GM12878 (cell line): ENCODE results near the gene MGP. TPM values are rescaled to one million over a fixed set of nuclear protein-coding genes. Genes with fewer than 3 reads are reported as not detected.
A peak's percentile ranks its signal among the peaks of the same experiment; 100 is the strongest.

Experiments
- ATAC-seq: fragments of 200-7000 bp; cut with Tn5 transposase; 3 replicates; pipeline ENCODE4 v1.9.1; 2020; ENCODE audit warnings: mild to moderate bottlenecking, moderate library complexity
- BruUV-seq: library from RNA; stranded (reverse); fragments of 400-500 nt; replicated peaks from 2 replicates; lab custom pipeline; 2021; lab: Mats Ljungman, UMichigan
- CTCF ChIA-PET: fragments of 300-600 bp; sonication (Branson Sonifier 250); formaldehyde crosslinking; extraction: SDS; loops from one replicate; lab custom pipeline; 2021; ENCODE audit warnings: inconsistent platforms; lab: Yijun Ruan, JAX
- POLR2A ChIA-PET: fragments of 350-600 bp; formaldehyde crosslinking; extraction: SDS; loops from one replicate; lab custom pipeline; 2021; ENCODE audit warnings: inconsistent platforms; lab: Charles Lee
- RAD21 ChIA-PET: fragments of 300-600 bp; sonication (Branson Sonifier 250); formaldehyde crosslinking; loops from one replicate; lab custom pipeline; 2023; ENCODE audit warnings: antibody characterized with exemption; ENCODE audit not compliant: unreplicated experiment; lab: Charles Lee
- SMC1A ChIA-PET: fragments of 300-600 bp; sonication (Branson Sonifier 250); formaldehyde crosslinking; loops from one replicate; lab custom pipeline; 2023; ENCODE audit not compliant: unreplicated experiment, uncharacterized antibody; lab: Charles Lee
- DNase-seq: peaks from one replicate; pipeline ENCODE4 v3.0.0-alpha.2; 2011; ENCODE audit warnings: low read depth, low spot score
- FAIRE-seq: peaks from 3 replicates; lab custom pipeline; 2011; peaks lifted over from hg19 to GRCh38; lab: Jason Lieb, UNC
- H2AFZ ChIP-seq: 2 replicates; pipeline ENCODE4 v1.6.0; 2011; ENCODE audit warnings: low read depth, low read length, control low read depth; ENCODE audit not compliant: control insufficient read depth
- H3K27ac ChIP-seq: 2 replicates; pipeline ENCODE4 v1.5.1; 2011; ENCODE audit warnings: control low read depth; ENCODE audit not compliant: control insufficient read depth, insufficient read depth
- H3K27me3 ChIP-seq, 2 experiments: replicated peaks in 1 of 2; 2 replicates each; pipeline versions ENCODE4 v1.6.0 to v1.6.1; 2011; ENCODE audit warnings: low read length in 1 of 2; ENCODE audit not compliant: control insufficient read depth in 2 of 2, insufficient read depth in 2 of 2
- H3K36me3 ChIP-seq, 2 experiments: 2 replicates each; pipeline ENCODE4 v1.5.1; 2011; ENCODE audit warnings: low read length in 1 of 2; ENCODE audit not compliant: control insufficient read depth in 2 of 2, insufficient read depth in 2 of 2
- H3K4me1 ChIP-seq: 2 replicates; pipeline ENCODE4 v1.6.1; 2011; ENCODE audit warnings: mild to moderate bottlenecking, low read length, moderate library complexity, mixed read lengths; ENCODE audit not compliant: control insufficient read depth, insufficient read depth
- H3K4me2 ChIP-seq: 2 replicates; pipeline ENCODE4 v1.6.0; 2011; ENCODE audit warnings: control low read depth; ENCODE audit not compliant: control insufficient read depth, insufficient read depth
- H3K4me3 ChIP-seq: fragments of 200-600 bp; sonication (generic); 2 replicates; pipeline ENCODE4 v1.5.1; 2016
- H3K79me2 ChIP-seq: 2 replicates; pipeline ENCODE4 v1.6.0; 2011; ENCODE audit warnings: low read length; ENCODE audit not compliant: control insufficient read depth, insufficient read depth
- H3K9ac ChIP-seq: 2 replicates; pipeline ENCODE4 v1.8.0; 2011; ENCODE audit warnings: low read length, control low read depth, mixed read lengths; ENCODE audit not compliant: control insufficient read depth, insufficient read depth
- H3K9me3 ChIP-seq: replicated peaks from 3 replicates; pipeline ENCODE4 v1.5.1; 2011; ENCODE audit warnings: mild to moderate bottlenecking, low read length; ENCODE audit not compliant: control insufficient read depth, insufficient read depth
- H4K20me1 ChIP-seq: 2 replicates; pipeline ENCODE4 v1.6.0; 2011; ENCODE audit not compliant: control insufficient read depth, insufficient read depth
- SREBF1 ChIP-seq: IDR thresholded peaks from 2 replicates; pipeline ENCODE4 v1.6.1; 2012; ENCODE audit warnings: mild to moderate bottlenecking, low read length
- SRF ChIP-seq, 2 experiments: IDR thresholded peaks; 2 replicates each; pipeline ENCODE4 v1.6.1; 2011; ENCODE audit warnings: low read depth in 2 of 2, low read length in 2 of 2, mild to moderate bottlenecking in 1 of 2, moderate library complexity in 1 of 2
- WGBS: methylation state at CpG from one replicate; pipeline ENCODE4 v1.1.6; 2016; ENCODE audit warnings: low lambda C conversion rate; ENCODE audit not compliant: insufficient replicate concordance, insufficient coverage; ENCODE audit errors: missing lambda C conversion rate; 5-methylcytosine and 5-hydroxymethylcytosine counted together
- in situ Hi-C: fragments of 300-500 bp; cut with MboI; formaldehyde crosslinking; loops from 9 replicates; pipeline ENCODE4 v1.14.3; 2018; ENCODE audit warnings: mixed read lengths
- intact Hi-C: fragments of 100-400 bp; cut with micrococcal nuclease; formaldehyde crosslinking; loops from one replicate; pipeline ENCODE4 v1.14.2; 2022; ENCODE audit not compliant: unreplicated experiment
- polyA plus RNA-seq, 11 experiments: library from polyadenylated mRNA; depleted of rRNA in 4 of 11; unstranded in 6 of 11; stranded (reverse) in 5 of 11; fragments of >200 nt; fragmentation: Nextera tagmentation in 4 of 11; fragmentation: Illumina TruSeq in 1 of 11; extraction: Ambion mirVana in 4 of 11; extraction: Trizol in 1 of 11; gene quantifications; 1 replicate in 1 of 11; 2 replicates in 10 of 11; pipeline versions ENCODE4 v1.2.1 to v1.2.3, GENCODE V29; 2011 to 2016; ENCODE audit warnings: inconsistent platforms in 2 of 11, missing spikeins in 2 of 11, low read depth in 1 of 11
- total RNA-seq, 4 experiments: library from RNA; depleted of rRNA in 3 of 4; stranded (reverse); fragments of >200 nt in 3 of 4; fragmentation: Illumina TruSeq in 1 of 4; extraction: Trizol in 1 of 4; gene quantifications; 2 replicates each; pipeline versions ENCODE4 v1.2.1 to v1.2.3, GENCODE V29; 2013 to 2021
- TF ChIP-seq, protein P1 (sequence below): fragments of 450-650 bp; IDR thresholded peaks from 2 replicates; pipeline ENCODE4 v1.6.1; 2017; ENCODE audit warnings: antibody characterized with exemption, mild to moderate bottlenecking, moderate library complexity

The MGP gene
- total and polyA plus RNA-seq, 10 of the 15 experiments (the other 5 are each of a cell fraction or from before 2014, with no cell fraction given), result 0.21 to 1.2 TPM; not detected in 8

DNA sequence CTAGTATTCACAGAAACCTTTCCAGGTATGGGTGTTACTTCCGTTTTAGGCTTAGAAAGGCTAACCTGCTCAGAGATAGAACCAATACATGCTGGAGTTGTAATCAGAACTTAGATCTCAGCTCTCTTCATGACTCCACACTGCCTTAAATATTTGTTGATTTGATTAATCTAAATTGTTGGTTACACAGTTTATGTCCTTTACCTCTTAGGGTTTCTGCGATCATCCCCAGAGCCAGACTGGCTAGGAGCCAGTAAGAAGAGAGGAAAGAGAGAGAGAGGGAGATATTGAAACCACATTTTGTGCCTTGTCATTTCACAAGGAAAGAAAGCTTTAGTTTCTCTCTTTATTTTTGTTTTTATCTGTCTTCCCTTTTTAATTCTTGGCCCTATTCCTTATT is 16.8 kb upstream of the MGP start:
- FAIRE-seq, result no peak

More for the DNA sequence above, 16.8 kb upstream of the MGP start:
- ATAC-seq (0 out of 3 replicates have a peak, but pooled peaks have one; percentile 24), DNase-seq (no peak)
- Histone ChIP-seq H3K27ac (no peak overlapping the region), H3K9ac (no peak overlapping the region), H4K20me1 (no peaks in the 10 kb centered on the region), H3K36me3 (no peaks in the 10 kb centered on the region), H3K9me3 (no peaks in the 10 kb centered on the region), H3K79me2 (no peaks in the 10 kb centered on the region), H3K27me3 (no peaks in the 10 kb centered on the region), H2AFZ (no peak overlapping the region), H3K4me1 (peaks cover 4% of the 10 kb centered on the region; the same call in 1 of the 2 replicates), H3K4me3 (no peak overlapping the region), H3K4me2 (no peak overlapping the region; the same call in 1 of the 2 replicates)
- ChIA-PET CTCF (interaction anchor here (0.7 to 2.1 kb wide), 6 partner anchors 8 to 109 kb away, joined by 4 to 7 read pairs (median 6); no protein-coding TSS in a partner anchor), SMC1A (interaction anchor here (0.7 to 2.1 kb wide), 10 partner anchors 11 to 100 kb away, joined by 3 to 6 read pairs (median 4); partner anchors contain the start of gene WBP11), POLR2A (interaction anchor here (0.6 kb wide), 1 partner anchor 117 kb away, joined by 3 read pairs; no protein-coding TSS in a partner anchor), RAD21 (no interaction called here)
- intact Hi-C loops (no loop called here), in situ Hi-C loops (no loop called here)
- WGBS, result 65% methylated on average over 2 of the region's 2 CpGs
- peak; percentile 28 to 54; a peak in 1 of 4 replicates for TF ChIP-seq SRF (IDR thresholded peaks at IDR 0.05; ENCODE audit: low read depth in 2 of 2, low read length in 2 of 2)
- TF ChIP-seq, protein P1, sequence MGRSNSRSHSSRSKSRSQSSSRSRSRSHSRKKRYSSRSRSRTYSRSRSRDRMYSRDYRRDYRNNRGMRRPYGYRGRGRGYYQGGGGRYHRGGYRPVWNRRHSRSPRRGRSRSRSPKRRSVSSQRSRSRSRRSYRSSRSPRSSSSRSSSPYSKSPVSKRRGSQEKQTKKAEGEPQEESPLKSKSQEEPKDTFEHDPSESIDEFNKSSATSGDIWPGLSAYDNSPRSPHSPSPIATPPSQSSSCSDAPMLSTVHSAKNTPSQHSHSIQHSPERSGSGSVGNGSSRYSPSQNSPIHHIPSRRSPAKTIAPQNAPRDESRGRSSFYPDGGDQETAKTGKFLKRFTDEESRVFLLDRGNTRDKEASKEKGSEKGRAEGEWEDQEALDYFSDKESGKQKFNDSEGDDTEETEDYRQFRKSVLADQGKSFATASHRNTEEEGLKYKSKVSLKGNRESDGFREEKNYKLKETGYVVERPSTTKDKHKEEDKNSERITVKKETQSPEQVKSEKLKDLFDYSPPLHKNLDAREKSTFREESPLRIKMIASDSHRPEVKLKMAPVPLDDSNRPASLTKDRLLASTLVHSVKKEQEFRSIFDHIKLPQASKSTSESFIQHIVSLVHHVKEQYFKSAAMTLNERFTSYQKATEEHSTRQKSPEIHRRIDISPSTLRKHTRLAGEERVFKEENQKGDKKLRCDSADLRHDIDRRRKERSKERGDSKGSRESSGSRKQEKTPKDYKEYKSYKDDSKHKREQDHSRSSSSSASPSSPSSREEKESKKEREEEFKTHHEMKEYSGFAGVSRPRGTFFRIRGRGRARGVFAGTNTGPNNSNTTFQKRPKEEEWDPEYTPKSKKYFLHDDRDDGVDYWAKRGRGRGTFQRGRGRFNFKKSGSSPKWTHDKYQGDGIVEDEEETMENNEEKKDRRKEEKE, result no peak
- TF ChIP-seq SREBF1, result no peak
- BruUV-seq, result no TSS peak
